ENCODE measurements around the gene NAGK.

GRCh38 chr2:71045151-71045550 lies 23.3 kb upstream of the NAGK start:
- TF ChIP-seq, protein P1, sequence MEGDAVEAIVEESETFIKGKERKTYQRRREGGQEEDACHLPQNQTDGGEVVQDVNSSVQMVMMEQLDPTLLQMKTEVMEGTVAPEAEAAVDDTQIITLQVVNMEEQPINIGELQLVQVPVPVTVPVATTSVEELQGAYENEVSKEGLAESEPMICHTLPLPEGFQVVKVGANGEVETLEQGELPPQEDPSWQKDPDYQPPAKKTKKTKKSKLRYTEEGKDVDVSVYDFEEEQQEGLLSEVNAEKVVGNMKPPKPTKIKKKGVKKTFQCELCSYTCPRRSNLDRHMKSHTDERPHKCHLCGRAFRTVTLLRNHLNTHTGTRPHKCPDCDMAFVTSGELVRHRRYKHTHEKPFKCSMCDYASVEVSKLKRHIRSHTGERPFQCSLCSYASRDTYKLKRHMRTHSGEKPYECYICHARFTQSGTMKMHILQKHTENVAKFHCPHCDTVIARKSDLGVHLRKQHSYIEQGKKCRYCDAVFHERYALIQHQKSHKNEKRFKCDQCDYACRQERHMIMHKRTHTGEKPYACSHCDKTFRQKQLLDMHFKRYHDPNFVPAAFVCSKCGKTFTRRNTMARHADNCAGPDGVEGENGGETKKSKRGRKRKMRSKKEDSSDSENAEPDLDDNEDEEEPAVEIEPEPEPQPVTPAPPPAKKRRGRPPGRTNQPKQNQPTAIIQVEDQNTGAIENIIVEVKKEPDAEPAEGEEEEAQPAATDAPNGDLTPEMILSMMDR (IDR thresholded peaks at IDR 0.05; ENCODE audit: borderline replicate concordance, extremely low read depth, low read length, poor library complexity, severe bottlenecking): no peak
- TF ChIP-seq EZH2 (IDR thresholded peaks at IDR 0.05; ENCODE audit: borderline replicate concordance, low read depth, low read length, severe bottlenecking): no peak
